ENCODE measurements around the gene DENND2A. TPM values are rescaled to one million over a fixed set of nuclear protein-coding genes. Genes with fewer than 3 reads are reported as not detected.
"Not testable (repeated sequence)": the region's sequence is repeated elsewhere in the genome, so short reads cannot be mapped to it uniquely, and the experiment has no call there.

Gene DENND2A
- total RNA-seq, 1 donor from 2014 or later: 7.5 TPM

DNA sequence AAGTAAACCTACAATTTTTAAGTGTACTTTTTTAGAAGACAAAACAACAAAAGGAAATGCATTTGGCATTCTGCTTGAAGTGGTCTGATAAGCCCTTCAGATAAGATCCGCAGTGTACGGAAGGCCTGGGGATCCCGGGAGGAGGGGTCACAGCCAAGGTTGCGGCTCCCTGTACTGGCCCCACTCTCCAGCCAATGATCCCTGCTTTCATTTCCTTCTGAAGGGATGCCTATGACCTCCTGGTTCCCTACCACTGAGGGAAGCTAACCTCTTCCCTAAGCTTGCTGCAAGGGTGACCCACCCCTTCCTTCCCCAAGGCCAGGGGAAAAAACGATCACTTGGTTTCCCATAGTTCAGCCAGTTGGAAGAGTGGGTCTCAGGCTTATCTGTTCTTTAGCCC lies 5.3 kb downstream of the DENND2A start:
- Histone ChIP-seq H3K9me3 (no peaks in the 10 kb centered on the region), H3K27me3 (no peaks in the 10 kb centered on the region), H3K4me1 (peaks cover 0 to 3% of the 10 kb centered on the region in 2 donors), H3K4me3 (no peak overlapping the region), H3K27ac (no peak overlapping the region), H3K36me3 (no peaks in the 10 kb centered on the region)
- intact Hi-C loops (cut with DNase I): no loop called here
- TF ChIP-seq, protein P1, sequence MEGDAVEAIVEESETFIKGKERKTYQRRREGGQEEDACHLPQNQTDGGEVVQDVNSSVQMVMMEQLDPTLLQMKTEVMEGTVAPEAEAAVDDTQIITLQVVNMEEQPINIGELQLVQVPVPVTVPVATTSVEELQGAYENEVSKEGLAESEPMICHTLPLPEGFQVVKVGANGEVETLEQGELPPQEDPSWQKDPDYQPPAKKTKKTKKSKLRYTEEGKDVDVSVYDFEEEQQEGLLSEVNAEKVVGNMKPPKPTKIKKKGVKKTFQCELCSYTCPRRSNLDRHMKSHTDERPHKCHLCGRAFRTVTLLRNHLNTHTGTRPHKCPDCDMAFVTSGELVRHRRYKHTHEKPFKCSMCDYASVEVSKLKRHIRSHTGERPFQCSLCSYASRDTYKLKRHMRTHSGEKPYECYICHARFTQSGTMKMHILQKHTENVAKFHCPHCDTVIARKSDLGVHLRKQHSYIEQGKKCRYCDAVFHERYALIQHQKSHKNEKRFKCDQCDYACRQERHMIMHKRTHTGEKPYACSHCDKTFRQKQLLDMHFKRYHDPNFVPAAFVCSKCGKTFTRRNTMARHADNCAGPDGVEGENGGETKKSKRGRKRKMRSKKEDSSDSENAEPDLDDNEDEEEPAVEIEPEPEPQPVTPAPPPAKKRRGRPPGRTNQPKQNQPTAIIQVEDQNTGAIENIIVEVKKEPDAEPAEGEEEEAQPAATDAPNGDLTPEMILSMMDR (IDR thresholded peaks at IDR 0.05): no peak
- DNase-seq (ENCODE audit: low spot score in 2 of 2): no peak

DNA sequence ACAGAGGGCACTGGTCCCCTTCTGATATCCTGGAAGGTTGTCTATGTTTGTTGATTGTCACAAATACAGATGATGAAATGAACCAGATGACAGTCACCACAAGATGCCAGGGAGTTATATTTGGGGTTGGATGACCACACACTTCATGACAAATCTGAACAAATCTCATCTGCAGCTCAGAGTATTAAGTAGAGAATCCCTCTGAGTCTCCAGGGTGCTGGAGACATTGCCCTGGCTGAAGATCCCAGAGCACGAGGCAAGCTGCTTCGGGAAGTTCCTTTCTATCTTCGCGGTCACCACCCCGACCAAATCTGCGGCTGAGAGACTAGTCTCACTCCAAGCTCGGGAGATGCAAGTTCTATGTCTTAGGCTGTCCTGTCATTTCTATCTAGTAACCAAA lies 9.0 kb downstream of the DENND2A start:
- TF ChIP-seq, protein P1 (IDR thresholded peaks at IDR 0.05): no peak
- Histone ChIP-seq H3K27ac (no peak overlapping the region), H3K9me3 (no peaks in the 10 kb centered on the region), H3K36me3 (no peaks in the 10 kb centered on the region), H3K27me3 (no peaks in the 10 kb centered on the region), H3K4me3 (no peak overlapping the region), H3K4me1 (peaks cover 0 to 4% of the 10 kb centered on the region in 2 donors)
- intact Hi-C loops (cut with DNase I): no loop called here
- no peak for DNase-seq (ENCODE audit: low spot score in 2 of 2)

DNA sequence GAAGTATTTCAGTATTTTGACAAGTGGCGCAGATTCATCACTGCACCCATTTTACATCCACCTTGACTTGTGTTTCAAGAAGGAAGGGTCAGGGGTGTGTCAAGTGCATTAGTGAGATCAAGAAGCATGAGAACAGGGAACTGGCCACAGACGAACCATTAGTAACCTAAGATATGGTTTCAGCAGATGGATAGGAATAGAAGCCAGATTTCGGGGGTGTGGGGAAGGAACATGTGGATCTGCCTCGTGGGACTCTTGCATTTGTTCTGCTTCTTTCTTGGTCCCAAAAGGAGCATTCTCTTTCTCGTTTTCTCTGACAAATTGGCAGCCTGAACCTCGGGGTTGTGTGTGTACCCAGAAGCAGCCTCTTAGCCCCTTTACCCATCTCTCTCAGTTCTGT lies 9.6 kb downstream of the DENND2A start:
- H3K9me3 ChIP-seq: no peaks in the 10 kb centered on the region
- H3K27ac ChIP-seq: no peak overlapping the region
- intact Hi-C loops (cut with DNase I): no loop called here
- H3K36me3 ChIP-seq: no peaks in the 10 kb centered on the region
- TF ChIP-seq, protein P1 (IDR thresholded peaks at IDR 0.05): no peak
- peaks cover 0 to 8% of the 10 kb centered on the region in 2 donors for H3K4me1 ChIP-seq
- H3K27me3 ChIP-seq: no peaks in the 10 kb centered on the region
- H3K4me3 ChIP-seq: no peak overlapping the region
- DNase-seq (ENCODE audit: low spot score in 2 of 2): no peak

DNA sequence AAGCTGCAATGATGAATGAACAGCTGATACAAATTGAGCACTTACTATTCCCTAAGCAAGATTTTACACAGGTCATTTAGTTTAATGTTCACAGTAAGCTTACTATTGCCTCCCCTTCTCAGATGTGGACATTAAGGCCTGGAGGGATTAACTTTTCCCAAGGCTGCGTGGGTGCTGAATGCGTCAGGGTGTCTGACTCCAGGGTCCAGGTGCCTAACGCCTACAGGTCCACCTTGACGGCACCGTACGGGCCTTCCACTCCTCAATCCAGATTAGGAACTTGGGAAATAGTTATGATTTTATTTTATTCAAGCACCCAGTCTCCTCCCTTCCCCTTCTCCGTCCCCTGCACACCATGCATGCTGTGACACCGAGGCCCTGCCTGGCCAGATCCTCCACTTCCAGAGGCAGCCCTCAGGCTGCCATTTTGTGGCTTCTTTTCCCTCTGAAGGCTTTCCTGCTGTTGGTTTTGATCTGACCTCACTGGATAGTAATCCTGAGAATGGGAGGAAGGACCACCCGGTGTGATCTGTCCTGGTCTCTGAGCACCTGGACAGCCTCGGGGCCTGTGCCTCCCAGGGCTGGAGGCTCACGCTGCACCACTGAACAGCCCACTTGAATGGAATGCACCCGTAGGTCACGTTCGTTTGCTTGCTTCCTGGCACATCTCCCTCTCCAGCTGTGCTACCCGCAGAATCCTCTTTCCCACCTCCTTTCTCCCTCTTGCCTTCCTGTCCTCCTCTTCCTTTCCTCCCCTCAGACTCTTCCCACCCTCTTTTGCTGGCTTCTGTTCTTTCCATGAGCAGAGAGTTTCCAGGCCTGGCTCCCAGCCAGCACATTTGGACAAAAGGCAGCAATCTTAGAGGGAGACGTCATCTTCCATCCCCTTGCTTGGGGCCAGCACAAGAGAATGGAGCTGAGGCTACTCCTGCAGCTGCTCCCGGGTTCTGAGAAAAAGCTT lies 14.4 kb downstream of the DENND2A start:
- DNase-seq (ENCODE audit: low spot score in 2 of 2): peak; percentile 38 to 84
- H3K36me3 ChIP-seq: no peaks in the 10 kb centered on the region
- peaks cover 0 to 8% of the 10 kb centered on the region in 2 donors for H3K4me1 ChIP-seq
- no peak overlapping the region for H3K27ac ChIP-seq
- intact Hi-C loops (cut with DNase I): no loop called here
- TF ChIP-seq, protein P1 (IDR thresholded peaks at IDR 0.05): no peak
- H3K9me3 ChIP-seq: no peaks in the 10 kb centered on the region
- H3K4me3 ChIP-seq: no peak overlapping the region
- H3K27me3 ChIP-seq: no peaks in the 10 kb centered on the region

DNA sequence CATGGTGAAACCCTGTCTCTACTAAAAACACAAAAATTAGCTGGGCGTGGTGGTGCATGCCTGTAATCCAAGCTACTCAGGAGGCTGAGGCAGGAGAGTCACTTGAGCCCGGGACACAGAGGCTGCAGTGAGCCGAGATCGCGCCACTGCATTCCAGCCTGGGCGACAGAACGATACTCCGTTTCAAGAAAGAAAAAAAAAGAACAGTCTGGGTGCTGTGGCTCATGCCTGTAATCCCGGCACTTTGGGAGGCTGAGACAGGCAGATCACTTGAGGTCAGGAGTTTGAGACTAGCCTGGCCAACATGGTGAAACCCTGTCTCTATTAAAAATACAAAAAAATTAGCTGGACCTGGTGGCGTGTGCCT lies 15.4 kb downstream of the DENND2A start:
- intact Hi-C loops (cut with DNase I); H3K4me3 ChIP-seq; H3K36me3 ChIP-seq; DNase-seq (ENCODE audit: low spot score in 2 of 2); H3K4me1 ChIP-seq; H3K27me3 ChIP-seq; H3K27ac ChIP-seq; H3K9me3 ChIP-seq: not testable (repeated sequence)

DNA sequence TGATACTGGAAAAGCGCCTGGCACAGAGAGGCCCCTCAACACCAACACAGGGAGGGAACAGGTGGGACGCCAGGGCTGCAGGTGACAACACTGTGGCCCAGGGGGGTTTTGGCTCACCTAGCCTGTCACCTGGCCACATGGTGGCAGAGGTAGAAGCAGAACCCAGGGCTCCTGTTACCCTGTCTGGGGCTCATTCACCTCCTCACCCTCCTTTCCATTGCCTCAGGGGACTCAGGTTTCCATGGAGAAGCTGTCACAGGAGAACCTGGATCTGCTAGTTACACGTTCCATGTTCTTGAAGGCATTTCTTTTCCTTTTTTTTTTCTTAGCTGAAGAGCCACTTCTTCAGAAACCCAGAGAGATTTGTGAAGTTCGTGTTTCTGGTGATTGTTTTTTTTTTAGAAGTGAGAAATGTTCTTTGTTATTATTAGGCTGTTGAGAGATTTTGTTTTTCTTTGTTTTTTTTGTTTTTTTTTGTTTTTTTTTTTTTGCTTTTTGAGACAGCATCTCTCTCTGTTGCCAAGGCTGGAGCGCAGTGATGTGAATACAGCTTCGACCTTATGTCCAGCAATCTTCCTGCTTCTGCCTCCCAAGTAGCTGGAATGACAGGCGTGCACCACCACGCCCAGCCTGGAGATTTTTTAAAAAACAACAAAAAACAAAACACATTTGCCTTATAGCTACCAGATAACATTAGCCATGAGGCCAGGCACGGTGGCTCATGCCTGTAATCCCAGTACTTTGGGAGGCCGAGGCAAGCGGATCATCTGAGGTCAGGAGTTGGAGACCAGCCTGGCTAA lies 16.0 kb downstream of the DENND2A start:
- intact Hi-C loops (cut with DNase I): no loop called here
- peaks cover 0 to 8% of the 10 kb centered on the region in 2 donors for H3K4me1 ChIP-seq
- no peaks in the 10 kb centered on the region for H3K9me3 ChIP-seq

More for the DNA sequence above, 16.0 kb downstream of the DENND2A start:
- H3K27me3 ChIP-seq: no peaks in the 10 kb centered on the region
- no peaks in the 10 kb centered on the region for H3K36me3 ChIP-seq
- TF ChIP-seq, protein P1 (IDR thresholded peaks at IDR 0.05): no peak
- no peak for DNase-seq (ENCODE audit: low spot score in 2 of 2)
- no peak overlapping the region for H3K4me3 ChIP-seq
- no peak overlapping the region for H3K27ac ChIP-seq
